ENCODE measurements around the gene ZFYVE27.

- TF ChIP-seq, protein P1, sequence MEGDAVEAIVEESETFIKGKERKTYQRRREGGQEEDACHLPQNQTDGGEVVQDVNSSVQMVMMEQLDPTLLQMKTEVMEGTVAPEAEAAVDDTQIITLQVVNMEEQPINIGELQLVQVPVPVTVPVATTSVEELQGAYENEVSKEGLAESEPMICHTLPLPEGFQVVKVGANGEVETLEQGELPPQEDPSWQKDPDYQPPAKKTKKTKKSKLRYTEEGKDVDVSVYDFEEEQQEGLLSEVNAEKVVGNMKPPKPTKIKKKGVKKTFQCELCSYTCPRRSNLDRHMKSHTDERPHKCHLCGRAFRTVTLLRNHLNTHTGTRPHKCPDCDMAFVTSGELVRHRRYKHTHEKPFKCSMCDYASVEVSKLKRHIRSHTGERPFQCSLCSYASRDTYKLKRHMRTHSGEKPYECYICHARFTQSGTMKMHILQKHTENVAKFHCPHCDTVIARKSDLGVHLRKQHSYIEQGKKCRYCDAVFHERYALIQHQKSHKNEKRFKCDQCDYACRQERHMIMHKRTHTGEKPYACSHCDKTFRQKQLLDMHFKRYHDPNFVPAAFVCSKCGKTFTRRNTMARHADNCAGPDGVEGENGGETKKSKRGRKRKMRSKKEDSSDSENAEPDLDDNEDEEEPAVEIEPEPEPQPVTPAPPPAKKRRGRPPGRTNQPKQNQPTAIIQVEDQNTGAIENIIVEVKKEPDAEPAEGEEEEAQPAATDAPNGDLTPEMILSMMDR (optimal IDR thresholded peaks at IDR 0.05 in 1 of 3, IDR thresholded peaks at IDR 0.05 in 1 of 3, conservative IDR thresholded peaks at IDR 0.05 in 1 of 3; ENCODE audit: extremely low read depth in 1 of 3, insufficient read depth in 2 of 3, low read length in 3 of 3): no peak
- no peak for TF ChIP-seq EZH2 (IDR thresholded peaks at IDR 0.05; ENCODE audit: low read length)
Observed at GRCh38 chr10:97736403-97736901, 476 bp upstream of the ZFYVE27 start.

Measured in keratinocyte (primary cell).